H9 (cell line): ENCODE data around the gene LPP. TPM values are rescaled to one million over a fixed set of nuclear protein-coding genes. Genes with fewer than 3 reads are reported as not detected.
A peak's percentile ranks its signal among the peaks of the same experiment; 100 is the strongest.

Source experiments
- DNase-seq: peaks from one replicate; pipeline ENCODE4 v3.0.0-alpha.2; 2017
- H2AFZ ChIP-seq: one replicate; pipeline ENCODE4 v1.6.1; 2013; ENCODE audit warnings: mild to moderate bottlenecking, low read length, control low read depth, moderate library complexity
- H2AK5ac ChIP-seq: 2 replicates; pipeline ENCODE4 v1.6.1; 2013; ENCODE audit warnings: low read length, control low read depth, mixed read lengths; ENCODE audit not compliant: insufficient read length
- H2BK120ac ChIP-seq: one replicate; pipeline ENCODE4 v1.6.1; 2013; ENCODE audit warnings: low read depth, mild to moderate bottlenecking, low read length, control low read depth, inconsistent platforms; ENCODE audit not compliant: poor library complexity, severe bottlenecking
- H2BK12ac ChIP-seq: 2 replicates; pipeline ENCODE4 v1.6.1; 2013; ENCODE audit warnings: low read length, control low read depth, mixed read lengths, low read depth; ENCODE audit not compliant: insufficient read length
- H2BK15ac ChIP-seq: 2 replicates; pipeline ENCODE4 v1.6.1; 2013; ENCODE audit warnings: low read depth, low read length, control low read depth
- H2BK20ac ChIP-seq: one replicate; pipeline ENCODE4 v1.6.1; 2013; ENCODE audit warnings: low read depth, mild to moderate bottlenecking, low read length, control low read depth, inconsistent platforms; ENCODE audit not compliant: poor library complexity, severe bottlenecking
- H2BK5ac ChIP-seq: 2 replicates; pipeline ENCODE4 v1.6.1; 2013; ENCODE audit warnings: low read length, control low read depth, mixed read lengths; ENCODE audit not compliant: insufficient read length
- H3K14ac ChIP-seq: 2 replicates; pipeline ENCODE4 v1.6.1; 2013; ENCODE audit warnings: low read length, control low read depth; ENCODE audit not compliant: insufficient read depth
- H3K18ac ChIP-seq: 2 replicates; pipeline ENCODE4 v1.6.1; 2013; ENCODE audit warnings: low read depth, mild to moderate bottlenecking, mixed read lengths, low read length, control low read depth; ENCODE audit not compliant: insufficient read length
- H3K23ac ChIP-seq: 2 replicates; pipeline ENCODE4 v1.6.1; 2013; ENCODE audit warnings: low read length, control low read depth, mixed read lengths, low read depth; ENCODE audit not compliant: insufficient read length
- H3K23me2 ChIP-seq: 2 replicates; pipeline ENCODE4 v1.6.1; 2013; ENCODE audit warnings: low read depth, mild to moderate bottlenecking, mixed read lengths, low read length, control low read depth; ENCODE audit not compliant: insufficient read length, poor library complexity, severe bottlenecking
- H3K27ac ChIP-seq: 2 replicates; pipeline ENCODE4 v1.5.1; 2013; ENCODE audit warnings: low read length, control low read depth, mixed read lengths, low read depth; ENCODE audit not compliant: insufficient read length
- H3K27me3 ChIP-seq: 2 replicates; pipeline ENCODE4 v1.6.1; 2013; ENCODE audit warnings: low read length, control low read depth, inconsistent platforms; ENCODE audit not compliant: insufficient read depth
- H3K4ac ChIP-seq: 2 replicates; pipeline ENCODE4 v1.6.1; 2013; ENCODE audit warnings: low read depth, mild to moderate bottlenecking, control low read depth, inconsistent platforms, low read length, moderate library complexity
- H3K4me1 ChIP-seq: 2 replicates; pipeline ENCODE4 v1.6.1; 2013; ENCODE audit warnings: low read length, control low read depth, inconsistent platforms; ENCODE audit not compliant: insufficient read depth
- H3K4me2 ChIP-seq: 2 replicates; pipeline ENCODE4 v1.6.1; 2013; ENCODE audit warnings: low read length, control low read depth, mixed read lengths; ENCODE audit not compliant: insufficient read length, insufficient read depth
- H3K56ac ChIP-seq: 2 replicates; pipeline ENCODE4 v1.6.1; 2013; ENCODE audit warnings: low read depth, mild to moderate bottlenecking, mixed read lengths, low read length, control low read depth; ENCODE audit not compliant: insufficient read length
- H3K79me1 ChIP-seq: 2 replicates; pipeline ENCODE4 v1.6.1; 2013; ENCODE audit warnings: low read depth, mild to moderate bottlenecking, moderate library complexity, low read length, control low read depth, inconsistent platforms; ENCODE audit not compliant: insufficient read depth, poor library complexity, severe bottlenecking
- H3K79me2 ChIP-seq: 2 replicates; pipeline ENCODE4 v1.6.1; 2013; ENCODE audit warnings: low read length, control low read depth, inconsistent platforms; ENCODE audit not compliant: insufficient read depth
- H3K9ac ChIP-seq: 2 replicates; pipeline ENCODE4 v1.6.1; 2013; ENCODE audit warnings: low read length, control low read depth, mixed read lengths; ENCODE audit not compliant: insufficient read length; ENCODE audit errors: extremely low read depth
- H3K9me3 ChIP-seq: one replicate; pipeline ENCODE4 v1.6.1; 2013; ENCODE audit warnings: low read depth, low read length, inconsistent platforms; ENCODE audit not compliant: control insufficient read depth
- H3T11ph ChIP-seq: one replicate; pipeline ENCODE4 v1.6.1; 2013; ENCODE audit warnings: mild to moderate bottlenecking, low read length, control low read depth, inconsistent platforms
- H4K20me1 ChIP-seq: one replicate; pipeline ENCODE4 v1.6.1; 2013; ENCODE audit not compliant: control insufficient read depth, insufficient read length, insufficient read depth
- H4K5ac ChIP-seq: 2 replicates; pipeline ENCODE4 v1.6.1; 2013; ENCODE audit warnings: low read depth, mild to moderate bottlenecking, mixed read lengths, low read length, control low read depth; ENCODE audit not compliant: insufficient read length
- H4K8ac ChIP-seq: replicated peaks from 2 replicates; pipeline ENCODE4 v1.6.1; 2013; ENCODE audit warnings: low read length, control low read depth, mixed read lengths, low read depth; ENCODE audit not compliant: insufficient read length
- H4K91ac ChIP-seq: 2 replicates; pipeline ENCODE4 v1.6.1; 2013; ENCODE audit warnings: low read depth, mild to moderate bottlenecking, moderate library complexity, mixed read lengths, low read length, control low read depth; ENCODE audit not compliant: insufficient read length
- H3K27ac Mint-ChIP-seq, 3 experiments: 2 replicates in 2 of 3; 3 replicates in 1 of 3; pipeline ENCODE4 v1.8.0; 2020 to 2021; ENCODE audit warnings: mixed read lengths in 3 of 3, mild to moderate bottlenecking in 1 of 3, moderate library complexity in 1 of 3
- H3K27me3 Mint-ChIP-seq: 2 replicates; pipeline ENCODE4 v1.8.0; 2021; ENCODE audit warnings: low read depth, mild to moderate bottlenecking, moderate library complexity, mixed read lengths
- H3K36me3 Mint-ChIP-seq, 3 experiments: 2 replicates in 2 of 3; 3 replicates in 1 of 3; pipeline ENCODE4 v1.8.0; 2020 to 2021; ENCODE audit warnings: low read depth in 3 of 3, mixed read lengths in 3 of 3; ENCODE audit not compliant: insufficient read depth in 1 of 3
- H3K4me1 Mint-ChIP-seq, 2 experiments: 2 replicates each; pipeline ENCODE4 v1.8.0; 2020; ENCODE audit warnings: mixed read lengths in 2 of 2
- H3K4me3 Mint-ChIP-seq, 2 experiments: 2 replicates in 1 of 2; 3 replicates in 1 of 2; pipeline ENCODE4 v1.8.0; 2020 to 2021; ENCODE audit warnings: mild to moderate bottlenecking in 2 of 2, mixed read lengths in 2 of 2, moderate library complexity in 1 of 2
- H3K9me3 Mint-ChIP-seq, 2 experiments: 2 replicates in 1 of 2; 3 replicates in 1 of 2; pipeline ENCODE4 v1.8.0; 2020; ENCODE audit warnings: mild to moderate bottlenecking in 2 of 2, mixed read lengths in 2 of 2, moderate library complexity in 1 of 2
- CTCF ChIP-seq: fragments of 200-600 bp; sonication (generic); conservative IDR thresholded peaks from 3 replicates; pipeline ENCODE4 v1.8.0; 2021; ENCODE audit warnings: antibody characterized with exemption, mild to moderate bottlenecking
- WGBS: extraction: QIAGEN DNeasy Blood & Tissue Kit; methylation state at CpG from one replicate; pipeline ENCODE4 v1.1.7; 2013; ENCODE audit warnings: missing lambda C conversion rate, low lambda C conversion rate, mixed read lengths; ENCODE audit not compliant: insufficient read length; ENCODE audit errors: extremely low coverage; 5-methylcytosine and 5-hydroxymethylcytosine counted together
- total RNA-seq: library from RNA; stranded (reverse); gene quantifications from 2 replicates; pipeline ENCODE4 v1.2.1, GENCODE V29; 2021

Gene LPP
- total RNA-seq, 1 experiment from 2014 or later: 64.6 TPM

- no peak overlapping the region for H3K4ac ChIP-seq
- H3K4me1 Mint-ChIP-seq: peaks cover 5 to 6% of the 10 kb centered on the region in 2 experiments; a peak in 3 of 4 replicates
- no peak overlapping the region for H3K14ac ChIP-seq
Observed at GRCh38 chr3:188929137-188929536, 775.2 kb downstream of the LPP start.

More at GRCh38 chr3:188929137-188929536, 775.2 kb downstream of the LPP start:
- no peak overlapping the region for H4K5ac ChIP-seq
- H2BK20ac ChIP-seq: no peak overlapping the region
- no peak overlapping the region for H4K91ac ChIP-seq
- H2BK12ac ChIP-seq: no peak overlapping the region
- no peak overlapping the region for H4K8ac ChIP-seq
- no peaks in the 10 kb centered on the region; the same call in 1 of the 2 replicates for H3K27me3 ChIP-seq
- no peaks in the 10 kb centered on the region for H3K23me2 ChIP-seq
- Mint-ChIP-seq H3K27me3 (no peaks in the 10 kb centered on the region; the same call in 1 of the 2 replicates), H3K27ac (peak overlapping the region in 1 of 3 experiments; percentile 17; a peak in 2 of 7 replicates), H3K36me3 (no peaks in the 10 kb centered on the region), H3K4me3 (no peak overlapping the region), H3K9me3 (no peaks in the 10 kb centered on the region)
- no peak overlapping the region for H3K9ac ChIP-seq
- no peak overlapping the region for H3K4me2 ChIP-seq
- no peaks in the 10 kb centered on the region for H3K4me1 ChIP-seq
- H2BK15ac ChIP-seq: no peak overlapping the region
- H3K18ac ChIP-seq: no peak overlapping the region
- H3K79me1 ChIP-seq: no peaks in the 10 kb centered on the region
- no peak overlapping the region for H2AK5ac ChIP-seq
- DNase-seq: no peak
- whole genome bisulfite sequencing: no CpG with 5 or more reads among the region's 2 CpGs
- H3K79me2 ChIP-seq: no peaks in the 10 kb centered on the region
- no peak overlapping the region for H3K27ac ChIP-seq
- no peaks in the 10 kb centered on the region for H3K9me3 ChIP-seq
- no peak overlapping the region for H3K23ac ChIP-seq
- H3K56ac ChIP-seq: no peak overlapping the region
- TF ChIP-seq CTCF: peak; percentile 41; the same call in 2 of the 3 replicates
- no peak overlapping the region for H2BK5ac ChIP-seq
- H3T11ph ChIP-seq: no peak overlapping the region
- H4K20me1 ChIP-seq: no peaks in the 10 kb centered on the region
- no peak overlapping the region for H2AFZ ChIP-seq
- H2BK120ac ChIP-seq: no peak overlapping the region
